ENCODE measurements around the gene PATJ. TPM values are rescaled to one million over a fixed set of nuclear protein-coding genes. Genes with fewer than 3 reads are reported as not detected.
A peak's percentile ranks its signal among the peaks of the same experiment; 100 is the strongest.
"Not testable (repeated sequence)": the region's sequence is repeated elsewhere in the genome, so short reads cannot be mapped to it uniquely, and the experiment has no call there.

Gene PATJ
- total RNA-seq, 1 experiment from 2014 or later: 11.2 TPM

DNA sequence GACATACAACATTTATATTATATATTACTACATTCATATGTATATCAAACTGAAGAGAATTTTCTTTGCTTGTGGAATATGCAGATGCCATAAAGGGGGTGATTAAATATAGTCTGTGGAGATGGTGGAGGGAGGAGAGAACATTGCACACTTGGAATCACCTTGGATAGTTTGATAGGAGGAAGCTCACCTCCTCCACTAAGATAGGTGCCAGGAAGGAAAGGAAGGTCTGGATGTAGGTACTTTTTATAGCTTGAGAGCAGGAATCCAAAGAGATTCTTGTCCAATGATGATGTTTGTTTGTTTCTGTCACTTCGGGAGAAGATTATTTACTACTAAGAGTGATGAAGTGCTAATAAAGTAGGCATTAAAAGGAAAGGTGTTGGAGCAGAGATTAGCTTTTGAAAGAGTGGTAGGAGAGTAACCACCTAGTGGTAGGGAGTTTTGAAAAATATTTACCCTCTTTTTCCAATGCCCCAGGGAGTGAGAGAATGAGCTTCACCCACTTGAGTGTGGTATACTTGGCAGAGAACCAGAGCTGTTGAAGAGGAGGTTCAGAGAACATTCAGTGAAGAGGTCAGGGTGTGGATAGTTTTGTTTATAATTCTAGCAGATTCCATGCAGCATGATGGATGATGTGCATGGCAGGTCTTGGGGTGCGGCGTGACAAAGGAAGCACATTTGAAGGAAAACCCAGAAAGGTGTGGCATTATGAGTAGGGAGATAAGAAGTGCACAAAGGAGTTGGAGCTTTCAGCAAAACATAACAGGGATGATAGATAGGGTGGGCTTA lies 145.0 kb downstream of the PATJ start:
- DNase-seq (ENCODE audit: low spot score): peak; percentile 20

GRCh38 chr1:61887931-61888564 lies 145.8 kb downstream of the PATJ start:
- DNase-seq (ENCODE audit: low spot score): no peak

DNA sequence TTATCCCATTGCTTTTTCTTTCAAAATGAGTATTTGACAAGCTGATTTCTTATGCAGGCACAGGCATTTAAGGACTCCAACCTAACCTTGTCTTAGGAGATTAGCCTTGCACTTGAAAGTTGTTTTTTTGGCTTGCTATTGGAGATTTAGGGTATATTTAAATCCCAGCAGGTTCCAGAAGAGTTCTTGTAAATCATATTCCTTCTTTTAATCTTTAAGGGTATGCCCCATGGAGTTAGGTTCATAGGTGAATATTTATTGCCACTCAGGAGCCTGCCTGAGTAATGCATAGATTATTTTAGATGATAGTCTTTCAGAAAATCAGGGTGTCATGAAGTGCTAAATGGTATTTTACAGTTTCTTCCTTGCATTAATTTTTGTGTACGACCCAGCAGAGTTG lies 146.5 kb downstream of the PATJ start:
- DNase-seq (ENCODE audit: low spot score): no peak

DNA sequence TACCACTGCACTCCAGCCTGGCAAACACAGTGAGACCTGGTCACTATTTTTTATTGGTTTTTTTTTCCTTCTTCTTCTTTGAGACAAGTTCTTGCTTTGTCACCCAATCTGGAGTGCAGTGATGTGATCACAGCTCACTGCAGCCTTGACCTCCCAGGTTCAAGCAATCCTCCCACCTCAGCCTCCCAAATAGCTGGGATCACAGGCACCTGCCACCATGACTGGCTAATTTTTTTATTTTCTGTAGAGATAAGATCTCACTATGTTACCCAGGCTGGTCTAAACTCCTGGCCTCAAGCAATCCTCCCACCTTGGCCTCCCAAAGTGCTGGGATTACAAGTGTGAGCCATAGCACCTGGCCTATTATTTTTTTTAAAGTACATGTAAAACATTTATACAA lies 148.2 kb downstream of the PATJ start:
- not testable (repeated sequence) for DNase-seq (ENCODE audit: low spot score)

GRCh38 chr1:61892977-61893376 lies 150.7 kb downstream of the PATJ start:
- DNase-seq (ENCODE audit: low spot score): no peak

DNA sequence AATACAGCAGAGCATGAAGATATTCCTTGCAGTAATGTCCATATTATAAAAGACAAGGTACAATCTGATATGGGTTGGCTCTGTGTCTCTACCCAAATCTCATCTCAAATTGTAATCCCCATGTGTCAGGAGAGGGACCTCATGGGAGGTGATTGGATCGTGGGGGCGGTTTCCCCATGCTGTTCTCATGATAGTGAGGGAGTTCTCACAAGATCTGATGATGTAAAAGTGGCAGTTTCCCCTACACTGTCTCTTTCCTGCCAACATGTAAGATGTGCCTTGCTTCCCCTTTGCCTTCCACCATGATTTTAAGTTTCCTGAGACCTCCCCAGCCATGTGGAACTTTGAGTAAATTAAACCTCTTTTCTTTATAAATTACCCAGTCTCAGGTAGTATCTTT lies 152.0 kb downstream of the PATJ start:
- DNase-seq (ENCODE audit: low spot score): not testable (repeated sequence)

- DNase-seq (ENCODE audit: low spot score): no peak
These were observed 152.9 kb downstream of the PATJ start for GRCh38 chr1:61895175-61895574.

- DNase-seq (ENCODE audit: low spot score): no peak
These were observed 156.4 kb downstream of the PATJ start for GRCh38 chr1:61898658-61899057.

DNA sequence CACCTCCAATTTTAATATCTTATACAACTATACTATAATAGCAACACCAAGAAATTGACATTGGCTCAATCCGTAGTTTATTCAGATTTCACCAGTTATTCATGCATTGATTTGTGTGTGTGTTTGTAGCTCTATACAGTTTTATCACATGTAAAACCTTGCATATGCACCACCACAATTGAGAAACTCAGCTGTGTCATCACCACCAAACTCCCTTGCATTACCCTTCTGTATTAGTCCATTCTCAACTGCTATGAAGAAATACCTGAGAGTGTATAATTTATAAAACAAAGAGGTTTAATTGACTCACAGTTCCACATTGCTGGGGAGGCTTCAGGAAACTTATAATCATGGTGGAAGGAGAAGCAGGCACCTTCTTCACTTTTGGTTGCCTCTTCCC lies 162.1 kb downstream of the PATJ start:
- DNase-seq (ENCODE audit: low spot score): no peak

DNA sequence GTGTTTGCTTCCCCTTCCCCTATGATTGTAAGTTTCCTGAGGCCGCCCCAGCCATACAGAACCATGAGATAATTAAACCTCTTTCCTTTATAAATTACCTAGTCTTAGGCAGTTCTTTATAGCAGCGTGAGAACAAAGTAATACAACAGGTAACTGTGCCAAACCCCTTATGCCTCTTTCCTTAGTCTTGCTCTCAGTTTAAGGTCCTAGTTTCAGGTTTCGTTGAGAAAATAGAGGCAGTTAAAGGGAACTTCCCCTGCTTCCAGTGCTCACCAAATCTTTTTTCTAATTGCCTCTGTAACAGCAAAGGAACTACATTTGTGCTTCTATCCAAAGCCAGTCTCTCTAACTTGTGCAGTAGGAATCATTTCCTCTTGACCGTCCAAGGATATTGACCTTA lies 164.8 kb downstream of the PATJ start:
- no peak for DNase-seq (ENCODE audit: low spot score)

- DNase-seq (ENCODE audit: low spot score): no peak
These were observed 167.8 kb downstream of the PATJ start for GRCh38 chr1:61910035-61910434.

- DNase-seq (ENCODE audit: low spot score): no peak
These were observed 172.7 kb downstream of the PATJ start for GRCh38 chr1:61914823-61915482.

- no peak for DNase-seq (ENCODE audit: low spot score)
These were observed 179.2 kb downstream of the PATJ start for GRCh38 chr1:61921435-61921834.

- DNase-seq (ENCODE audit: low spot score): no peak
These were observed 180.7 kb downstream of the PATJ start for GRCh38 chr1:61922950-61923480.

GRCh38 chr1:61925591-61926298 lies 183.5 kb downstream of the PATJ start:
- no peak for DNase-seq (ENCODE audit: low spot score)

GRCh38 chr1:61926597-61926996 lies 184.3 kb downstream of the PATJ start:
- DNase-seq (ENCODE audit: low spot score): no peak

GRCh38 chr1:61930116-61930645 lies 187.9 kb downstream of the PATJ start:
- DNase-seq (ENCODE audit: low spot score): no peak

DNA sequence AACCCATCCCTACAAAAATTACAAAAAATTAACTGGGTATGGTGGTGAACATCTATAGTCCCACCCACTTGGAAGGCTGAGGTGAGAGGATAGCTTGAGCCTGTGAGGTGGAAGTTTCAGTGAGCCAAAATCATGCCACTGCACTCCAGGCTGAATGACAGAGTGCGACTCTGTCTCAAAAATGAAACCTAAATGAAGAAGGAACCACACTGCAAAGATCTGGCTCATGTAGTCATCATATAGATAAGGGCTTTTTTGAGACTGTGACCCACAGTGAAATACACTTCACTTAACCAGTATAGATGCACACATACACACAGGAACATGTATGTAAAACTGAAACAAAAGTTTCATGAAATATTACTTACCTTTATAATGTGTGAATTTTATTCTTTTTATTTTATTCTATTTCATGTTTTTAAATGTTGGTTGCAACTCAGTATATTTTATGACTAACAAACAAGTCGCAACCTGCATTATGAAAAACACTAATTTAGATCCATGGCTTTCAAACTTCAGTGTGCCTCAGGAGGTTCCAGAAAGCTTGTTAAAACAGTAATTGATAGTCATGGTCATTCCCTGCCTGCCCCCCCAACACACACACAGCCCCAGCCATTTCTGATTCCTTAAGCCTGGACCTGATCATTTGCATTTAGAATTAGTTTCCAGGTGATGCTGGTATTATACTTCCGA lies 189.5 kb downstream of the PATJ start:
- no peak for DNase-seq (ENCODE audit: low spot score)

DNA sequence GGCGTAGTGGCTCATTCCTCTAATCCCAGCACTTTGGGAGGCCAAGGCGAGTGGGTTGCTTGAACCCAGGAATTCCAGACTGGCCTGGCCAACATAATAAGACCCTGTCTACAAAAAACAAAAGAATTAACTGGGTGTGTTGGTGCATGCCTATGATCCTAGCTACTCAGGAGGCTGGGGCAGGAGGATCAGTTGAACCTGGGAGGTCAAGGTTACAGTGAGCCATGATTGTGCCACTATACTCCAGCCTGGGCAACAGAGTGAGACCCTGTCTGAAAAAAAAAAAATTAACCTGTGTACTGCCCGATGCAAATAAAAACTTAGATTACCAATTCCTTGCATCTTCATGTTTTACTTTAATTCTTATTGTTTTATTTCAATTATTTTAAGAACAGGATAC lies 193.2 kb downstream of the PATJ start:
- DNase-seq (ENCODE audit: low spot score): no peak

- DNase-seq (ENCODE audit: low spot score): no peak
These were observed 194.6 kb downstream of the PATJ start for GRCh38 chr1:61936839-61937238.

DNA sequence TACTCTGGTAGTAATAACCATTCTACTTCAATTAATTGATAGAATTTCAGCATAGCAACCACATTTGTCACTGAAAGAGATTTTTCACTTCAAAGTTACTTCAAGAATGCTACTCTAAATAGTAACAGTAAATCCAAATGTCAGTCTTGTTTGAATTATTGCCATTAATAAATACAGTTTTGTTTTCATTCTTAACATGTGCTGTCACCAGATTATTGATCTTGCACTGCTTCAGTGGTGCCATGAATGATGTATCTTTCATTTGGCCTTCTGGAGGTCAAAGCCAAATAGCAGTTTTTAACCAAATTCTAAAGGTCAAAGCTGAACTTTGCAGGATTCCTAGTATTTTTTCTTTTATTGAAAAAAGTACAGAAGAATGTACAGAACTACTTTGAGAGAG lies 199.5 kb downstream of the PATJ start:
- no peak for DNase-seq (ENCODE audit: low spot score)
